K562 (cell line): Measurements from ENCODE around the gene SP6.

Experiments
- CBX3 ChIP-seq, 2 experiments: IDR thresholded peaks; 1 replicate in 1 of 2; 2 replicates in 1 of 2; pipeline ENCODE4 v1.6.1; 2012; ENCODE audit warnings: inconsistent platforms in 2 of 2, low read length in 2 of 2, borderline replicate concordance in 1 of 2, control low read depth in 1 of 2
- CTCF ChIP-seq, 3 experiments: IDR thresholded peaks in 2 of 3; conservative IDR thresholded peaks in 1 of 3; 2 replicates each; pipeline ENCODE4 v1.5.1; 2011 to 2012; ENCODE audit warnings: low read length in 3 of 3, mild to moderate bottlenecking in 3 of 3, control low read depth in 2 of 3, improper control_type of control experiment in 1 of 3, inconsistent platforms in 1 of 3, low read depth in 1 of 3, mixed read lengths in 1 of 3, moderate library complexity in 1 of 3; ENCODE audit not compliant: insufficient read depth in 2 of 3
- ELF1 ChIP-seq: fragments of 200-800 bp; sonication (Bioruptor generic); IDR thresholded peaks from 2 replicates; pipeline ENCODE4 v1.6.1; 2016; ENCODE audit warnings: missing genetic modification characterization, missing compliant biosample characterization
- ILF3 ChIP-seq: fragments of 450-650 bp; IDR thresholded peaks from 2 replicates; pipeline ENCODE4 v1.6.1; 2018; ENCODE audit warnings: antibody characterized with exemption, mild to moderate bottlenecking, moderate library complexity, borderline replicate concordance
- NR3C1 ChIP-seq: sonication (generic); formaldehyde crosslinking; IDR thresholded peaks from 2 replicates; pipeline ENCODE4 v1.8.1; 2022; ENCODE audit warnings: missing genetic modification reagents

GRCh38 chr17:47860386-47860785 lies 9.4 kb upstream of the SP6 start:
- no peak for TF ChIP-seq ELF1 (tag)
- no peak for TF ChIP-seq NR3C1 (CRISPR knock-in tag)
- no peak for TF ChIP-seq CTCF (IDR thresholded peaks at IDR 0.05 in 2 of 3, conservative IDR thresholded peaks at IDR 0.05 in 1 of 3; ENCODE audit: insufficient read depth in 2 of 3, low read depth in 1 of 3, low read length in 3 of 3)
- no peak for TF ChIP-seq CBX3 (IDR thresholded peaks at IDR 0.05; ENCODE audit: borderline replicate concordance in 1 of 2, low read length in 2 of 2)
- TF ChIP-seq ILF3, result no peak
